ENCODE data around the gene ZNF93. TPM values are rescaled to one million over a fixed set of nuclear protein-coding genes. Genes with fewer than 3 reads are reported as not detected.
A peak's percentile ranks its signal among the peaks of the same experiment; 100 is the strongest.
"Not testable (repeated sequence)": the region's sequence is repeated elsewhere in the genome, so short reads cannot be mapped to it uniquely, and the experiment has no call there.

Gene ZNF93
- total RNA-seq, 2 donors from 2014 or later = 6.1 to 7.6 TPM

DNA sequence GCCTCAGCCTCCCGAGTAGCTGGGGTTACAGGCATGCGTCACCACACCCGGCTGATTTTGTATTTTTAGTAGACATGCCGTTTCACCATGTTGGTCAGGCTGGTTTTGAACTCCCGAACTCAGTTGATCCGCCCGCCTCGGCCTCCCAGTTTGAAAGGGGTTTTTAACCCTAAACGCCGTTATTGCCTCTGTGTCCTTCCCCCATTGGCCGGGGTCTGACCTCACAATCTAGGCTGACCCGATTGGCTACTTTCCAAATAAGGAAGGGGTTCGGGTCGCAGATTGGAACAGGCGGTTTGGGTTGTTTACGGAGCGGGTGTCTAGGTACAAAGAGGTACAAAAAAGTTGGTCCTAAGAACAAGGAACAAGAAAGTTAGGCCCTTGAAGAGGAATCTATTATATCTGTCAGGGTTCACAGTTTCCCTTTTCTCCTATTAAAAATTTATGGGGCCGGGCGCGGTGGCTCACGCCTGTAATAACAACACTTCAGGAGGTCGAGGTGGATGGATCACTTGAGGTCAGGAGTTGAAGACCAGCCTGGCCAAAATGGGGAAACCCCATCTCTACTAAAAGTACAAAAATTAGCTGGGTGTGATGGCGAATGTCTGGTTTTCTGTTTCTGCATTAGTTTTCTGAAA is 34.0 kb upstream of the ZNF93 start:
- H3K36me3 ChIP-seq = no peaks in the 10 kb centered on the region
- no peak for TF ChIP-seq POLR2AphosphoS5 (IDR thresholded peaks at IDR 0.05)
- TF ChIP-seq, protein P1, sequence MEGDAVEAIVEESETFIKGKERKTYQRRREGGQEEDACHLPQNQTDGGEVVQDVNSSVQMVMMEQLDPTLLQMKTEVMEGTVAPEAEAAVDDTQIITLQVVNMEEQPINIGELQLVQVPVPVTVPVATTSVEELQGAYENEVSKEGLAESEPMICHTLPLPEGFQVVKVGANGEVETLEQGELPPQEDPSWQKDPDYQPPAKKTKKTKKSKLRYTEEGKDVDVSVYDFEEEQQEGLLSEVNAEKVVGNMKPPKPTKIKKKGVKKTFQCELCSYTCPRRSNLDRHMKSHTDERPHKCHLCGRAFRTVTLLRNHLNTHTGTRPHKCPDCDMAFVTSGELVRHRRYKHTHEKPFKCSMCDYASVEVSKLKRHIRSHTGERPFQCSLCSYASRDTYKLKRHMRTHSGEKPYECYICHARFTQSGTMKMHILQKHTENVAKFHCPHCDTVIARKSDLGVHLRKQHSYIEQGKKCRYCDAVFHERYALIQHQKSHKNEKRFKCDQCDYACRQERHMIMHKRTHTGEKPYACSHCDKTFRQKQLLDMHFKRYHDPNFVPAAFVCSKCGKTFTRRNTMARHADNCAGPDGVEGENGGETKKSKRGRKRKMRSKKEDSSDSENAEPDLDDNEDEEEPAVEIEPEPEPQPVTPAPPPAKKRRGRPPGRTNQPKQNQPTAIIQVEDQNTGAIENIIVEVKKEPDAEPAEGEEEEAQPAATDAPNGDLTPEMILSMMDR (IDR thresholded peaks at IDR 0.05) = no peak
- no peak for TF ChIP-seq POLR2A (IDR thresholded peaks at IDR 0.05)
- H3K27ac ChIP-seq = peak overlapping the region; percentile 92 to 95
- peak overlapping the region; percentile 59 to 66 for H3K4me3 ChIP-seq
- no peak for DNase-seq (ENCODE audit: low spot score)
- 5% methylated on average over 23 of the region's 23 CpGs for WGBS
- H3K27me3 ChIP-seq (replicated peaks; ENCODE audit: insufficient read depth) = no peaks in the 10 kb centered on the region
- H3K4me1 ChIP-seq (replicated peaks) = no peaks in the 10 kb centered on the region
- H3K9me3 ChIP-seq = no peaks in the 10 kb centered on the region
- intact Hi-C loops (cut with DNase I) = loop anchor here (2.0 to 5.0 kb wide), 2 partner anchors 34 to 44 kb away; partner anchors contain the start of genes ZNF506 and ZNF93

DNA sequence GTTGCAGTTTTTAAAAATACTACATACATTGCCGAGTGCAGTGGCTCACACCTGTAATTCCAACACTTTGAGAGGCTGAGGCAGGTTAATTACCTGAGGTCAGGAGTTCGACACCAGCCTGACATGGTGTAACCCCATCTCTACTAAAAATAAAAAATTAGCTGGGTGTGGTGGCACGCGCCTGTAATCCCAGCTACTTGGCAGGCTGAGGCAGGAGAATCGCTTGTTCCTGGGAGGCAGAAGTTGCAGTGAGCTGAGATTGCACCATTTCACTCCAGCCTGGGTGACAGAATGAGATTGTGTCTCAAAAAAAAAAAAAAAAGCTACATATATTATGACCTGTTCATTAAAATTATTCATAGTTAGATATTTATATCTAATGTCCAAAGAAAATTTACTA is 30.7 kb upstream of the ZNF93 start:
- intact Hi-C loops (cut with DNase I); H3K4me1 ChIP-seq (replicated peaks); H3K9me3 ChIP-seq; H3K27me3 ChIP-seq (replicated peaks; ENCODE audit: insufficient read depth); DNase-seq (ENCODE audit: low spot score); H3K36me3 ChIP-seq; H3K27ac ChIP-seq; H3K4me3 ChIP-seq: not testable (repeated sequence)
- WGBS = 87% methylated on average over 5 of the region's 5 CpGs

DNA sequence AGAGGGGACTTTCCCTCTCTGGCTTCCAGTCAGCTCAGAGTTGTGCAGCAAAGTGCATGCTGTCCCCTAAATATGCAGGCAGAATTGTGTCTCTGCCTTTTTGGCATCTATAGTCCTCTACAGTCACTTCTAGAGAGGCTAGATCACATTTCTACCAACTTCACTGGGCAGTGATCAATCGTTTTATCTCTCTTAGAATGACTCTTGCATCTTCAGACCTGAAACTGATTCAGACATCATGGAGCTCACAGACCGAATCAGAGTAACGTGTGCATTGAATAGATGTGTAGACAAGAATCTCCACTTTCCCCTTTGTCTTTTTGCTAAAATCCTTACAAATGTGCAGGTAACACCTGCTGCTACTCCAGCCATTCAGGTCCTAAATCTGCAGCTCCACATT is 28.8 kb upstream of the ZNF93 start:
- no peaks in the 10 kb centered on the region for H3K9me3 ChIP-seq
- 92% methylated on average over 3 of the region's 3 CpGs for WGBS
- intact Hi-C loops (cut with DNase I) = no loop called here
- DNase-seq (ENCODE audit: low spot score) = no peak
- TF ChIP-seq POLR2A (IDR thresholded peaks at IDR 0.05) (no peak), POLR2AphosphoS5 (IDR thresholded peaks at IDR 0.05) (no peak)
- TF ChIP-seq, protein P1 (IDR thresholded peaks at IDR 0.05) = no peak
- H3K36me3 ChIP-seq = no peaks in the 10 kb centered on the region
- no peaks in the 10 kb centered on the region for H3K4me1 ChIP-seq (replicated peaks)
- H3K27ac ChIP-seq = no peak overlapping the region
- H3K4me3 ChIP-seq = no peak overlapping the region
- H3K27me3 ChIP-seq (replicated peaks; ENCODE audit: insufficient read depth) = no peaks in the 10 kb centered on the region

DNA sequence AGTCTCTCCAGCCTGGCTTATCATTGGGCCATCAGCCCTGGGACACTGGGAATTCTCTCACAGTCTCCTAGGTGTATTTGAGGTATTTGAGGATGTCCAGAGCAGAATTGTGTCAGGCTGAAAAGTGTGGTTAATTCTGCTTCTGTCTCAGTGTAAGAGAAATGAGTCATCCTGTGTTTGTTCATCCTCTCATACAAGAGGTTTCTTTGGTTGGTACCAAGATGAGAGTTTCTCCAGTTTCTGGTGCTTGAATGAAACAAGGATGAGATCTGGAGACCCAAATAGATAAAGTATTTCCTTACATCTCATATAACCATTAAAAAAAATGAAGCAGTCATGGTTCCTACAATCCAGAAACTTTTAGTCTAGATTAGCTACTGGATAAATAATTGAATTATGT is 27.4 kb upstream of the ZNF93 start:
- DNase-seq (ENCODE audit: low spot score) = no peak
- no peaks in the 10 kb centered on the region for H3K27me3 ChIP-seq (replicated peaks; ENCODE audit: insufficient read depth)
- no peaks in the 10 kb centered on the region for H3K9me3 ChIP-seq
- H3K27ac ChIP-seq = no peak overlapping the region
- no peaks in the 10 kb centered on the region for H3K4me1 ChIP-seq (replicated peaks)
- TF ChIP-seq, protein P1 (IDR thresholded peaks at IDR 0.05) = no peak
- no peak for TF ChIP-seq POLR2AphosphoS5 (IDR thresholded peaks at IDR 0.05)
- TF ChIP-seq POLR2A (IDR thresholded peaks at IDR 0.05) = no peak
- intact Hi-C loops (cut with DNase I) = no loop called here
- H3K36me3 ChIP-seq = no peaks in the 10 kb centered on the region
- H3K4me3 ChIP-seq = no peak overlapping the region

DNA sequence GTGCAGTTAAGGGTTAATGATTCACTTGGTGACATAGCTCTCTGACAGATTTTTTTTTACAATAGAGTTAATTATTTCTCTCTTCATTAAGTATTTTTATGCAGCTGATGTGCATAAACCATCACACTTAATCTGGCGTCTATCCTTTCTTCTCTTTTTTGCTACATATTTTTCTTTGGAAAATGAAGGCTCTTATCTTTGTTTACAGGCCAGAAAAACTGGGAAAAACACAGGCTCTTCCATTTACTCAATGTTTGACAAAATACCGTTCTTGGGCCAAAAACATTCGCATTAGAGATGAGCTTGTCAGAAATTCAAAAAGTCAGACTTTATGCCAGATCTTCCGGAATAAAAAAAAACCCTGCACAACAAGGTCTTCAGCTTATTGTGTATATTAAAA is 23.0 kb upstream of the ZNF93 start:
- no peaks in the 10 kb centered on the region for H3K36me3 ChIP-seq
- 70% methylated on average over 4 of the region's 4 CpGs for WGBS
- H3K4me3 ChIP-seq = no peak overlapping the region
- H3K4me1 ChIP-seq (replicated peaks) = no peaks in the 10 kb centered on the region
- no peak for DNase-seq (ENCODE audit: low spot score)
- TF ChIP-seq, protein P1 (IDR thresholded peaks at IDR 0.05) = no peak
- TF ChIP-seq POLR2A (IDR thresholded peaks at IDR 0.05) (no peak), POLR2AphosphoS5 (IDR thresholded peaks at IDR 0.05) (no peak)
- no peak overlapping the region for H3K27ac ChIP-seq
- intact Hi-C loops (cut with DNase I) = no loop called here
- no peaks in the 10 kb centered on the region for H3K9me3 ChIP-seq
- H3K27me3 ChIP-seq (replicated peaks; ENCODE audit: insufficient read depth) = no peaks in the 10 kb centered on the region

Measured in prostate gland (tissue), 2 donors.